ENCODE results near the gene DPY30.
"Not testable (repeated sequence)": the region's sequence is repeated elsewhere in the genome, so short reads cannot be mapped to it uniquely, and the experiment has no call there.

Gene DPY30

DNA sequence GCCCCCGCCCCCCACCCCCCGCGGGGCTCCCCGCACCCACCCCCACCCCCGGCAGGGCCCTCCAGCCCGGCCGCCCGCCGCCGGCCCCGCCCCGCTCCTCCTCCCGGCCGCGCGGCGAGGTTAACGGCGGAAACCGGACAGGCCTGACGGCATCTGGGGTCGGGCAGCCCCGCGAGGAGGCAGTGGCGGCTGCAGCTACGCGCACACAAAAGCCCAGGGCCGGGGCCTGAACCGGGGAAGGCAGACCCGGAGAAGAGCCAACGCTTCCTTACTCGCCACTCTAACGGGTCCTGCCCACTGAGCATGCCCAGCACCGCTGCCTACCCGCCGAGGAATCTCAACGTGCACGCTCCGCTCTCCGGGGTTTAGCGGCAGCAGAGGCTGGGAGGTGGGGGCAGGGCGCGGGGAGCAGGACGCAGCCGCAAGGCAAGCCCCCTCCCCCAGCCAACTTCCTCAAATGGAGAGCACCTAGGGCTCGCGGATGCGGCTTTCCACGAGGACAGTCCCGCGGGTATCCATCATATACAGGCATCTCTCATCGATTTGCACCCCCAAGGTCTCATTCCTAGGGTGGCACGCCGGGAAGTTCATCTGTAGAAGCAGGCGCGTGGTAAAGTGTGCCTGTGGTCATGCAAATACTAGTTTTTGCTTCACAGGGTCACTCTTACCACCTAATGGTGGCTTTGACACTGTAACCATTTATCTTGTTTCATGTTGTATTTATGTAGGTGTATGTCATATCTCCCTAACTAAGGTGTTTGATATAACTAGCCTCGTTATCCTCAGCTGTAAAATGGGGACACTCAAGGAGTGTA is 28.7 kb downstream of the DPY30 start, which contains the start of gene MEMO1:
TSS of gene MEMO1 (minus strand) at position 339 of the 815 bp plus-strand sequence. CDS start 761 bp downstream, outside the sequence.
- peak within 1 kb of the TSS; percentile 81 for H3K4me3 ChIP-seq (ENCODE audit: low read depth, low read length)
- DNase-seq (ENCODE audit: low read depth, low spot score), result peak; percentile 71
- POLR2A ChIA-PET, result interaction anchor here (0.8 to 1.0 kb wide), 2 partner anchors 15 to 29 kb away, joined by 3 read pairs; partner anchors contain the start of gene DPY30
- CTCF ChIA-PET, result interaction anchor here (0.6 kb wide), 1 partner anchor 16 kb away, joined by 3 read pairs; no protein-coding TSS in a partner anchor
- no peak for TF ChIP-seq CTCF (IDR thresholded peaks at IDR 0.05; ENCODE audit: insufficient read depth, low read length, missing control alignments)

GRCh38 chr2:32010280-32010669 is 29.3 kb downstream of the DPY30 start:
- CTCF ChIA-PET; DNase-seq (ENCODE audit: low read depth, low spot score): not testable (repeated sequence)
- POLR2A ChIA-PET, result interaction anchor here (0.8 to 1.0 kb wide), 2 partner anchors 15 to 30 kb away, joined by 3 read pairs; partner anchors contain the start of gene DPY30
- H3K4me3 ChIP-seq (ENCODE audit: low read depth, low read length), result peak overlapping the region; percentile 81

GRCh38 chr2:32009516-32010256 is 29.9 kb downstream of the DPY30 start:
- TF ChIP-seq CTCF (IDR thresholded peaks at IDR 0.05; ENCODE audit: insufficient read depth, low read length, missing control alignments), result no peak
- POLR2A ChIA-PET, result interaction anchor here (0.8 to 1.5 kb wide), 2 partner anchors 16 to 30 kb away, joined by 3 read pairs; partner anchors contain the start of gene DPY30

DNA sequence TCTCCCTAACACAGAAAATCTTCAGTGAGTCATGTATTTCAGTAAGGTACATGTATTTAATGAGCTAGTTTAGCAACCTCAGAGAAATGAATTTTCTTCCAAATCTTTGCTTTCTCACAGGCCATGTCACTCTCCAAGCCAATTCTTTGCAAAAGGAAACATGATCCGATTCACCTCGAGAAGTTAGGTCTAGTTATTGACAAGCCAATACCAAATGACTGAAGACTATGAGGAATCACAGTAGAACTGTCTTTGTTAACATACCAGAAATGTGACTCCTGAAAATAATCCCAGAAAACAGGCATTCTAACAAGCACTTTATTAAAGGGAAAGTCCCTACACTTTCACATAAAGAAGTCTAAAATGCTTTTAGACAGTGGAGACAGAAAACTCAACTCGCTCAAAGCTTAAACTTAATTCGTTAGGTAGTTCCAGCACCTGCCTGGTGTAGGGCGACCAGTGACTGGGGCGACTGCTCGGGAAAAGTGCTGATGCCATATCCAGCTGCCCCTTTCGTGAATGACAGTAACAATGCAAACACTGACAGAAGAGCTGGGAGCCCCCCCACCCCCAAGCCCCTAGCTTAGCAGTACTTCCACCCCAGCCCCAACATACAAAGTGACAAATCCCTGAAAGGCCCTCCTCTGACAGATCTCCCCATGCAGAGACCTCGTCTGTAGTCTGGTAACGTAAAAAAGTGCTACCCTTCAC is 30.6 kb downstream of the DPY30 start:
- DNase-seq (ENCODE audit: low read depth, low spot score), result no peak
- POLR2A ChIA-PET, result interaction anchor here (1.5 kb wide), 1 partner anchor 31 kb away, joined by 3 read pairs; the partner anchor contains the start of gene DPY30
- no peak for TF ChIP-seq CTCF (IDR thresholded peaks at IDR 0.05; ENCODE audit: insufficient read depth, low read length, missing control alignments)

More at GRCh38 chr2:32009516-32010256, 29.9 kb downstream of the DPY30 start:
- H3K4me3 ChIP-seq (ENCODE audit: low read depth, low read length), result peak overlapping the region; percentile 81
- DNase-seq (ENCODE audit: low read depth, low spot score), result no peak
- CTCF ChIA-PET, result interaction anchor here (1.0 kb wide), 1 partner anchor 11 kb away, joined by 3 read pairs; no protein-coding TSS in a partner anchor

GRCh38 chr2:32007121-32007391 is 32.5 kb downstream of the DPY30 start:
- CTCF ChIA-PET, result interaction anchor here (1.6 kb wide), 1 partner anchor 9 kb away, joined by 4 read pairs; no protein-coding TSS in a partner anchor

More for the DNA sequence above, 30.6 kb downstream of the DPY30 start:
- peak overlapping the region; percentile 81 for H3K4me3 ChIP-seq (ENCODE audit: low read depth, low read length)
- CTCF ChIA-PET, result interaction anchor here (1.0 kb wide), 1 partner anchor 11 kb away, joined by 3 read pairs; no protein-coding TSS in a partner anchor

More at GRCh38 chr2:32007121-32007391, 32.5 kb downstream of the DPY30 start:
- DNase-seq (ENCODE audit: low read depth, low spot score), result no peak
- H3K4me3 ChIP-seq (ENCODE audit: low read depth, low read length), result no peak overlapping the region
- POLR2A ChIA-PET, result no interaction called here
- no peak for TF ChIP-seq CTCF (IDR thresholded peaks at IDR 0.05; ENCODE audit: insufficient read depth, low read length, missing control alignments)

All from AG04449 (cell line).